Subcutaneous abdominal adipose tissue (tissue), 5 donors: ENCODE results near the gene ACAD10.
"Not testable (repeated sequence)": the region's sequence is repeated elsewhere in the genome, so short reads cannot be mapped to it uniquely, and the experiment has no call there.

Experiments
- H3K27ac ChIP-seq: one replicate; pipeline ENCODE4 v1.7.0; 2013; ENCODE audit warnings: low read depth, mild to moderate bottlenecking, inconsistent platforms, low read length, moderate library complexity
- H3K27me3 ChIP-seq, 5 donors: one replicate each; pipeline ENCODE4 v1.7.0; 2013; ENCODE audit warnings: low read length in 5 of 5, inconsistent platforms in 1 of 5; ENCODE audit not compliant: control insufficient read depth in 5 of 5, insufficient read depth in 4 of 5
- H3K36me3 ChIP-seq, 5 donors: one replicate each; pipeline ENCODE4 v1.7.0; 2013; ENCODE audit warnings: low read length in 5 of 5; ENCODE audit not compliant: control insufficient read depth in 5 of 5, insufficient read depth in 5 of 5
- H3K4me1 ChIP-seq, 5 donors: one replicate each; pipeline ENCODE4 v1.7.0; 2013; ENCODE audit warnings: low read length in 5 of 5, mild to moderate bottlenecking in 3 of 5, moderate library complexity in 1 of 5; ENCODE audit not compliant: control insufficient read depth in 5 of 5, insufficient read depth in 5 of 5
- H3K4me3 ChIP-seq, 5 donors: one replicate each; pipeline ENCODE4 v1.7.0; 2013; ENCODE audit warnings: low read length in 5 of 5, low read depth in 1 of 5
- H3K9ac ChIP-seq, 5 donors: one replicate each; pipeline ENCODE4 v1.7.0; 2013; ENCODE audit warnings: low read length in 5 of 5, mild to moderate bottlenecking in 4 of 5, moderate library complexity in 3 of 5
- H3K9me3 ChIP-seq, 5 donors: one replicate each; pipeline ENCODE4 v1.7.0; 2013; ENCODE audit warnings: low read length in 5 of 5; ENCODE audit not compliant: control insufficient read depth in 5 of 5
- donor health status: healthy.
- donor health status: healthy.
- donor health status: healthy.
- donor health status: healthy.
- donor health status: healthy.

Gene ACAD10

DNA sequence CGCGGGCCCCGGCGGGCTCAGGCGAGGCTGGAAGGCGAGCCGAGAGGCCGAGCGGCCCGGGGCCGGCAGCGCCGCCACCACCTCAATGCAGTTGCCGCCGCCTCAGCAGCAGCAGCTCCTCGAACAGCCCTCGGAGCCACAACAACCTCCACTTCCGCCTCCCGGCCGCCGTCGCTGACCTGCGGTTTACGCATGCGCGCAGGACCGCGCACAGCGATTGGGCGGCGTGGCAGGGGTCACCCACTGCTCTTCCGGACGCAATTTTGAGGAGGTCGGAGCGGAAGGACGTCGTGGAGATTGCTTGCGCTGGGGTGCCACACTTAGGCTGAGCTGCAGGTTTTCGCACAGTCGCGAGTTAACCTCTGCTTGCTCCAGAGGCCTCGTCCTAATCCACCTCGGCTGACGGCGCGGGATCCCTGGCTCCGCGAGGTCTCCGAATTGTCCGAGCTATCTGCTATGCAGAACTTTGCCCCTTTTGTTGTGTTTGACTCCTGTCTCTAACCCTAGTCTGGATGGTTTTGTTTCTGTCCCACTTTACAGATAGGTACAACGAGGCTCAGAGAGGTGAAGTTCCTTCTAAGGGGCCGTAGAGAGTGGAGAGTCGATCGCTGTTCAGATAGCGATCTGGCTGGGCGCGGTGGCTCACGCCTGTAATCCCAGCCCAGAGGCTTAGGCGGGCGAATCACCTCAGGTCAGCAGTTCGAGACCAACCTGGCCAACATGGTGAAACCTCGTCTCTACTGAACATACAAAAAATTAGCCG lies at the start of gene ACAD10, which contains the start of gene BRAP:
ACAD10 (plus strand) TSS at position 243 of the 763 bp plus-strand sequence. CDS start 6,657 bp downstream, outside the sequence.
BRAP (minus strand) TSS at position 146 of the 763 bp plus-strand sequence. CDS start 164 bp downstream, outside the sequence.
- Histone ChIP-seq H3K9ac (peak within 1 kb of the TSS; percentile 93 to 100 (median 95)), H3K27ac (peak within 1 kb of the TSS; percentile 89), H3K27me3 (no peaks in the 10 kb centered on the region), H3K4me1 (peaks cover 12 to 32% (median 29%) of the 10 kb centered on the region in 5 donors), H3K9me3 (no peaks in the 10 kb centered on the region), H3K36me3 (peaks cover 11 to 21% (median 17%) of the 10 kb centered on the region in 5 donors), H3K4me3 (peak within 1 kb of the TSS; percentile 81 to 99 (median 96))

DNA sequence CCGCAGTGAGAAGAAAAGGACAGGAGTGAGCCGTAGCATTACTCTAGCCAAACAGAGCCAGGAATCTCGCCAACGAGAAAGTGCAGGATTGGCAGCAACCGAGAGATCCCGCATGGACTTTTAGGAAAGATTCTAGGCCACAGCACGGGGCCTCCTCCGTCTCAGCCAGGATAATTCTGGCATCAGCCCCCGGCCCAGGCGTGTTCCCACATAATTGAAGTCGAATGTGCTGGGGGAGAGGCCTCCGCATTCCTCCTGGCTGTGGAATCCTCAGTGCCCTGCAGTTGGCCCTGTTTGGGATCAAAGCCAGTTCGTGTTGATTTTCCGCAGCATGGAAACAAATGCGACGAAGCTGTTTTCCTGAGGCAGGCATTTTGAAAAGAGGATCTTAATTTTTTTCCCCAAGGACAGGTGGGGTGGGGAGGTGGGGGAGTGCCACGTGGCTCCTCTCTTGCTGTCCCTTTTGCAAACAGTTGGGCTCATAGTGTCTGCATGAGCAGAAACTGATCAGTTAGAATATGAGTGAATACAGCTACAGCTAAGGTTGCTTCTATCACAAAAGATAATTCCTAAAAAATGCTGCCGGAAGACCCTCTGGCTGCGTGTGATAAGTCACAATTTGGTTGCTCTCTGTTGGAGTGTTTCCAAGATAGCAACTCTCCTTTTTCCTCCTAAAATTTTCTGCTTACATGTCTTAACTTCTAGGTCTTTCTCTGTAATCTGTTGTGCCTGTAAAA lies 49.5 kb upstream of the ACAD10 start:
- peaks cover 4 to 24% (median 21%) of the 10 kb centered on the region in 5 donors for H3K4me1 ChIP-seq
- H3K9ac ChIP-seq: peak overlapping the region in 4 of 5 donors; percentile 22 to 64 (median 60)
- no peaks in the 10 kb centered on the region for H3K27me3 ChIP-seq
- peak overlapping the region; percentile 60 for H3K27ac ChIP-seq
- no peaks in the 10 kb centered on the region for H3K9me3 ChIP-seq
- peak overlapping the region in 4 of 5 donors; percentile 17 to 42 (median 33) for H3K4me3 ChIP-seq
- peaks cover 0 to 7% (median 4%) of the 10 kb centered on the region in 5 donors for H3K36me3 ChIP-seq

DNA sequence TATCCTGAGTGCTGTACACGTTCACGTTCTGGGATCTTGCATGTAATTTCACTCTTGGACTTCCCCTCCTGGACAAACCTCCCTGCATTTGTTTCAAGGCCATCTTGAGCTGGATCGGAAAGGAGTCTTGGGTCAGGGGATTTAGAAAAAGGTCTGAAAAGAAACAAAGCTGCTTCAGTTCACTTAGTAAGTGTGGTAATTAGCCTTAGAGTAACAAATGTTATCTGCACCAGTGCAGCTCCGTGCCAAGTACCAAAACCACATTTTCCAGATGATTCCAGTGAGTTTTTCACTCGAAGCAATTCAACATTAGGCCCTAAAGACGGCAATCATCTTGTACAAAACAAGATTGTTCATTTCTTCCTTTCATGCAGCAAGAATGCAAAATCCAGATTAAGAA lies 47.3 kb upstream of the ACAD10 start:
- Histone ChIP-seq H3K4me1 (peaks cover 4 to 36% (median 31%) of the 10 kb centered on the region in 5 donors), H3K4me3 (no peak overlapping the region), H3K27ac (no peak overlapping the region), H3K27me3 (no peaks in the 10 kb centered on the region), H3K9me3 (no peaks in the 10 kb centered on the region), H3K36me3 (peaks cover under 1 to 24% (median 13%) of the 10 kb centered on the region in 5 donors), H3K9ac (no peak overlapping the region)

DNA sequence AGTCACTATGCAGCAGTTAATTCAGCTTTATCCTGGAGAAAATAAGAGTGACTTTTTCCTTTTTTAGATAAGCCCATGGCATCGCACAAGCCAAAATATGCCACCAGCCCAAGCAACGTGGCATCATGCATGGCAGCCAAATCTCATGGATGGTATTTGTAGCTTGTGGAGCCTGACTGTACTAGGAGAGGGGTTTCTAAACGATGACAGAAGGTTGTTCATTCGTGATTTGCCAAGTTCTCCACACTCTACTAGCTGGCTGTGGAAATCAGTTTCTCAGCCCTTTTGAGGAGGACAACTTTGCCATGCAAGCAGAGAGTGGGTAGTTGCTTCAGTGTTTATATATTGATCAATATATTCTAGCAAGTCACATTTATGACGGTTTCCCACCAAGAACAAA lies 45.3 kb upstream of the ACAD10 start:
- no peak overlapping the region for H3K9ac ChIP-seq
- H3K4me1 ChIP-seq: peaks cover 4 to 38% (median 33%) of the 10 kb centered on the region in 5 donors
- H3K27ac ChIP-seq: no peak overlapping the region
- H3K4me3 ChIP-seq: no peak overlapping the region
- H3K36me3 ChIP-seq: peaks cover 9 to 40% (median 28%) of the 10 kb centered on the region in 5 donors
- H3K27me3 ChIP-seq: no peaks in the 10 kb centered on the region
- H3K9me3 ChIP-seq: no peaks in the 10 kb centered on the region

DNA sequence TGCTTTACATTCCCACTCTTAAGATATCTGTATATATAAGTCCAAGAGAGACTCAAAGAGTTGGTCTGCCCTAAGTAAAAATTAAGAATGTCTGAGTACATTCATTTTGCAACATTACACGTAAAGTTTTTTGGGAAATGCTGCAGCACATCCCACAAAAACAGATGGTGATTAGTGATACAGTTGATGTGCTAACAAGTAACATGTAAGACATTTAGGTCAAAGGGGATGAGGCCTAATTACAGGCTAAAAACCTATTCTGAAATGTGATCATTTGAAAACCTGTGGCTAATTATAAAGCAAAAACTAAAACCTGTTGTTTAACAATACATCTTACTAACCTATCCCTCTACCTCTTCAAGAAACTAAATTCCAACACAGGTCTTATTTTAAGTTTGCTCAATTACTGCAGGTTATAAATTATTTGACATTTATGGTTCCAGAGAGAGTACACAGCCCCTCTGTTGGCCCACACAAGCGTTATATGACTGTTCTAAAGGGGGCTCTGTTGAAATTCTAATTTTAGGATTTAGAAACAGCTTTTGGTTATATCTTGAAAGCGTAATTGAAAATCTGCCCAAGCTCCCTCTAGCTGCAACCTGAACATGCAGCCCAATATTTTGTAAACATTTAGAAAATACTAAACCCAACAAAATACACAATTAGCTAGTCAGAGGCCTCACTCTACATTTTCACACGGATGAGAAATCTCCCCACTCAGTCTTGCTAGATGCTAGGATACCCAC lies 43.0 kb upstream of the ACAD10 start:
- H3K4me3 ChIP-seq: no peak overlapping the region
- peaks cover 9 to 64% (median 46%) of the 10 kb centered on the region in 5 donors for H3K36me3 ChIP-seq
- H3K27ac ChIP-seq: peak overlapping the region; percentile 85
- H3K9ac ChIP-seq: peak overlapping the region in 2 of 5 donors; percentile 46 to 47
- peaks cover 0 to 19% (median 11%) of the 10 kb centered on the region in 5 donors for H3K4me1 ChIP-seq
- no peaks in the 10 kb centered on the region for H3K27me3 ChIP-seq
- H3K9me3 ChIP-seq: no peaks in the 10 kb centered on the region

DNA sequence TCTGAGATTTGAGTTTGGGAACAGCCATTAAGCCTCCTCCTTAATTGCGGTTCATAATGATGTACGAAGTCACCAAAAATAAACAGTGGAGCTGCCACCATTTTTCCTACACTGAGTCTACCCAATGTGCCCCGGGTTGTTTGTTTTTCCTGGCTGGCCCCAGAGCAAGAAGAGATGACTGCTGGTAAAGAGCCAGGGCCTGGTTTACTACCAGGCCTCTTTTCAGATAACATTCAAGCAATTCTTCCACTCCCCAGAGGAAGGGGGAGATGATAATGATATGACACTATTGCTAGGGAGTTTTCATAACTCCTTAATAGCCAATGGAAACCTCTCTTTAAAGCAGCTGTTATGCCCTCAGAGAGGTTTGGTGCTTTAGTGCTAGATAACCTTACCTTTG lies 42.4 kb upstream of the ACAD10 start:
- Histone ChIP-seq H3K4me1 (peaks cover 0 to 19% (median 11%) of the 10 kb centered on the region in 5 donors), H3K4me3 (no peak overlapping the region), H3K9me3 (no peaks in the 10 kb centered on the region), H3K36me3 (peaks cover 9 to 65% (median 46%) of the 10 kb centered on the region in 5 donors), H3K27me3 (no peaks in the 10 kb centered on the region), H3K27ac (peak overlapping the region; percentile 85), H3K9ac (peak overlapping the region in 1 of 5 donors; percentile 5)

DNA sequence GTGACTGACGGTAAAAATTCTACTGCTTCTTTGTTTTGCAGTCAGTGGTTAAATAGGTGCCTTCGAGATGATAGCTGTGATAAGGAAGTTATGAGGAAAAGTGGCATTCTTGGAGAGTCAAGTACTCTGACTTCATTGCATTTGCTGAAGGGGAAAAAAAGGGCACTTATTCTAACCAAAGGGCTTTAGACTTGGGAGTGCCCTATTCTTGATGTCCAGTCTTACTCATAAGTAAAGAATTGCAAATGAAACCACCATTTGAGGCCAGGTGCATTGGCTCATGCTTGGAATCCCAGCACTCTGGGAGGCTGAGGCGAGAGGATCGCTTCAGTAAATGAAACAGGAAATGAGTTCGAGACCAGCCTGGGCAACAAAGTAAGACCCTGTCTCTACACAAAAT lies 40.4 kb upstream of the ACAD10 start:
- H3K4me3 ChIP-seq: no peak overlapping the region
- peaks cover 0 to 16% (median 11%) of the 10 kb centered on the region in 5 donors for H3K4me1 ChIP-seq
- H3K27ac ChIP-seq: no peak overlapping the region
- H3K9ac ChIP-seq: no peak overlapping the region
- H3K36me3 ChIP-seq: peaks cover 16 to 74% (median 56%) of the 10 kb centered on the region in 5 donors
- H3K27me3 ChIP-seq: no peaks in the 10 kb centered on the region
- no peaks in the 10 kb centered on the region for H3K9me3 ChIP-seq

DNA sequence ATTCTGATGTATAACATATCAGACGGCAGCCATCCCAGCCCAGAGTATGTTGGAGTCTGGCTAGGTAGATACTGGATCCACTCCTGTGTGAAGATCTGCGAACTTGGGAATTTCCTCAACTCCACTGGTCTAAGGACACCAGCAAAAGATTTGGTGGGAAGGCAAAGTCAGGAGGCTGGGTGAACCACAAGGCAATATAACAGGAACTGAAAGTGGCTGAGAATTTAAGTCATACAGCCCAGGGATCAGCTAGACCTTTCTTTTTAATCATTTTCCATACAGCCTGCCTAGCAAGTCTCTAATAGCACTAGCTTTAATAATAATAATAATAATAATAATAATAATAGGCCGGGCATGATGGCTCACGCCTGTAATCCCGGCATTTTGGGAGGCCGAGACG lies 34.9 kb upstream of the ACAD10 start:
- no peaks in the 10 kb centered on the region for H3K27me3 ChIP-seq
- no peak overlapping the region for H3K9ac ChIP-seq
- no peaks in the 10 kb centered on the region for H3K4me1 ChIP-seq
- H3K36me3 ChIP-seq: peaks cover 16 to 82% (median 60%) of the 10 kb centered on the region in 5 donors
- no peaks in the 10 kb centered on the region for H3K9me3 ChIP-seq
- no peak overlapping the region for H3K4me3 ChIP-seq
- no peak overlapping the region for H3K27ac ChIP-seq

DNA sequence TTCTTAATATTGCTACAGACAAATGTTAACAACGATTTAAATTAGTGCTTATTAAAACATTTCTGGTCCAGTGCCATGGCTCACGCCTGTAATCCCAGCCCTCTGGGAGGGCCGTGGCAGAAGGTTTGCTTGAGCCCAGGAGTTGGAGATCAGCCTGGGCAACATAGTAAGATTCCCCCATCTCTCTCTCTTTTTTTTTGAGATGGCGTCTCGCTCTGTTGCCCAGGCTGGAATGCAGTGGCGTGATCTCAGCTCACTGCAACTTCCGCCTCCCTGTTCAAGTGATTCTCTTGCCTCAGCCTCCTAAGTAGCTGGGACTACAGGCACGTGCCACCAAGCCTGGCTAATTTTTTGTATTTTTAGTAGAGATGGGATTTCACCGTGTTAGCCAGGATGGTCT lies 33.3 kb upstream of the ACAD10 start:
- not testable (repeated sequence) for H3K27ac ChIP-seq, H3K4me3 ChIP-seq, H3K9ac ChIP-seq, H3K4me1 ChIP-seq, H3K27me3 ChIP-seq, H3K9me3 ChIP-seq
- H3K36me3 ChIP-seq: peaks cover 20 to 79% (median 58%) of the 10 kb centered on the region in 5 donors
